Natural killer cell (primary cell): ENCODE measurements around the gene SV2C. TPM values are rescaled to one million over a fixed set of nuclear protein-coding genes. Genes with fewer than 3 reads are reported as not detected.

ENCODE experiments used
- ATAC-seq, 3 donors: fragments of 150-1000 bp in 2 of 3; fragments of 200-7000 bp in 1 of 3; cut with Tn5 transposase; 1 replicate in 1 of 3; 2 replicates in 2 of 3; pipeline ENCODE4 v1.10.0; 2021; ENCODE audit warnings: mild to moderate bottlenecking in 2 of 3, moderate library complexity in 2 of 3
- DNase-seq, 2 donors: peaks; one replicate each; pipeline versions ENCODE4 v3.0.0 to v3.0.0-alpha.2; 2013 to 2021; ENCODE audit warnings: mixed read lengths in 1 of 2
- H3K27ac ChIP-seq: one replicate; pipeline ENCODE4 v1.5.1; 2013; ENCODE audit warnings: mild to moderate bottlenecking, low read length
- H3K27me3 ChIP-seq: one replicate; pipeline ENCODE4 v1.6.1; 2013; ENCODE audit warnings: low read length; ENCODE audit not compliant: control insufficient read depth, insufficient read depth
- H3K36me3 ChIP-seq: one replicate; pipeline ENCODE4 v1.6.1; 2013; ENCODE audit warnings: low read length; ENCODE audit not compliant: control insufficient read depth, insufficient read depth
- H3K4me1 ChIP-seq: one replicate; pipeline ENCODE4 v1.6.1; 2013; ENCODE audit warnings: low read length; ENCODE audit not compliant: control insufficient read depth, insufficient read depth
- H3K4me3 ChIP-seq: one replicate; pipeline ENCODE4 v1.5.1; 2013; ENCODE audit warnings: low read length
- H3K9me3 ChIP-seq: one replicate; pipeline ENCODE4 v1.6.1; 2013; ENCODE audit warnings: low read length; ENCODE audit not compliant: control insufficient read depth, insufficient read depth
- H3K27ac Mint-ChIP-seq, 2 donors: one replicate each; pipeline ENCODE4 v1.8.0; 2022; ENCODE audit warnings: mild to moderate bottlenecking in 2 of 2, mixed read lengths in 2 of 2, moderate library complexity in 1 of 2
- H3K27me3 Mint-ChIP-seq, 2 donors: one replicate each; pipeline ENCODE4 v1.8.0; 2022; ENCODE audit warnings: low read depth in 2 of 2, mixed read lengths in 2 of 2
- H3K36me3 Mint-ChIP-seq: one replicate; pipeline ENCODE4 v1.8.0; 2022; ENCODE audit warnings: mixed read lengths
- H3K4me1 Mint-ChIP-seq, 2 donors: one replicate each; pipeline ENCODE4 v1.8.0; 2022; ENCODE audit warnings: mixed read lengths in 2 of 2
- H3K4me3 Mint-ChIP-seq: one replicate; pipeline ENCODE4 v1.8.0; 2022; ENCODE audit warnings: mild to moderate bottlenecking, moderate library complexity, mixed read lengths
- H3K9me3 Mint-ChIP-seq, 2 donors: one replicate each; pipeline ENCODE4 v1.8.0; 2022; ENCODE audit warnings: mixed read lengths in 2 of 2
- whole genome bisulfite sequencing: methylation state at CpG from one replicate; pipeline ENCODE4 v1.1.7; 2013; ENCODE audit warnings: missing lambda C conversion rate; ENCODE audit not compliant: insufficient coverage; 5-methylcytosine and 5-hydroxymethylcytosine counted together
- intact Hi-C: fragments of 100-400 bp; cut with micrococcal nuclease; formaldehyde crosslinking; loops from one replicate; pipeline ENCODE4 v1.14.2; 2022
- total RNA-seq, 4 donors: library from RNA; stranded (reverse); fragments of 120-200 nt in 1 of 4; gene quantifications; one replicate each; pipeline versions ENCODE4 v1.2.3 to v1.2.4, GENCODE V29; 2013 to 2022
- TF ChIP-seq, protein P1 (sequence below): fragments of 200-600 bp; IDR thresholded peaks from one replicate; pipeline ENCODE4 v1.8.0; 2022; ENCODE audit warnings: antibody characterized with exemption

The SV2C gene
- total RNA-seq, 3 donors from 2014 or later (not counting 1 experiment from before 2014, with no cell fraction given), result not detected

DNA sequence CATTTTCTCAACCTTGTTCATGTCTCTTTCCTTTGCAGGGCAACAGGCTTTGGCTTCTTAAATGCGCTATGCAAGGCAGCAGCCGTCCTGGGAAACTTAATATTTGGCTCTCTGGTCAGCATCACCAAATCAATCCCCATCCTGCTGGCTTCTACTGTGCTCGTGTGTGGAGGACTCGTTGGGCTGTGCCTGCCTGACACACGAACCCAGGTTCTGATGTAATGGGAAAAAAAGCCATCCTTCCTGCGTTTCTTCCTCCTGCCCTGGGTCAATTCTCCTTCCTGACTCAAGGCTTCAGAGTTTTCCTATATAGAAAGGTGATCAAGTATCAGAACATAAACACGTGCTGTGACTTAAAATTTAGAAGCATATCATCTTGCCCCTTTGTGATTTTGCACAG is 242.1 kb downstream of the SV2C start:
- H3K36me3 ChIP-seq, result no peaks in the 10 kb centered on the region
- Mint-ChIP-seq H3K4me1 (peaks cover 65 to 79% of the 10 kb centered on the region in 2 donors), H3K4me3 (peak overlapping the region; percentile 86), H3K27me3 (no peaks in the 10 kb centered on the region), H3K27ac (peak overlapping the region; percentile 90 to 94), H3K9me3 (no peaks in the 10 kb centered on the region), H3K36me3 (no peaks in the 10 kb centered on the region)
- peak overlapping the region; percentile 81 for H3K27ac ChIP-seq
- peaks cover 49% of the 10 kb centered on the region for H3K4me1 ChIP-seq
- no peaks in the 10 kb centered on the region for H3K27me3 ChIP-seq
- no peaks in the 10 kb centered on the region for H3K9me3 ChIP-seq
- TF ChIP-seq, protein P1, sequence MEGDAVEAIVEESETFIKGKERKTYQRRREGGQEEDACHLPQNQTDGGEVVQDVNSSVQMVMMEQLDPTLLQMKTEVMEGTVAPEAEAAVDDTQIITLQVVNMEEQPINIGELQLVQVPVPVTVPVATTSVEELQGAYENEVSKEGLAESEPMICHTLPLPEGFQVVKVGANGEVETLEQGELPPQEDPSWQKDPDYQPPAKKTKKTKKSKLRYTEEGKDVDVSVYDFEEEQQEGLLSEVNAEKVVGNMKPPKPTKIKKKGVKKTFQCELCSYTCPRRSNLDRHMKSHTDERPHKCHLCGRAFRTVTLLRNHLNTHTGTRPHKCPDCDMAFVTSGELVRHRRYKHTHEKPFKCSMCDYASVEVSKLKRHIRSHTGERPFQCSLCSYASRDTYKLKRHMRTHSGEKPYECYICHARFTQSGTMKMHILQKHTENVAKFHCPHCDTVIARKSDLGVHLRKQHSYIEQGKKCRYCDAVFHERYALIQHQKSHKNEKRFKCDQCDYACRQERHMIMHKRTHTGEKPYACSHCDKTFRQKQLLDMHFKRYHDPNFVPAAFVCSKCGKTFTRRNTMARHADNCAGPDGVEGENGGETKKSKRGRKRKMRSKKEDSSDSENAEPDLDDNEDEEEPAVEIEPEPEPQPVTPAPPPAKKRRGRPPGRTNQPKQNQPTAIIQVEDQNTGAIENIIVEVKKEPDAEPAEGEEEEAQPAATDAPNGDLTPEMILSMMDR, result no peak
- intact Hi-C loops, result loop anchor here (2.0 to 5.0 kb wide), 3 partner anchors 21 to 222 kb away; partner anchors contain the start of gene IQGAP2
- H3K4me3 ChIP-seq, result no peak overlapping the region
- DNase-seq (peak in 1 of 2 donors; percentile 27), ATAC-seq (peak in 1 of 3 donors; percentile 11)
- WGBS, result 38% methylated on average over 7 of the region's 7 CpGs

DNA sequence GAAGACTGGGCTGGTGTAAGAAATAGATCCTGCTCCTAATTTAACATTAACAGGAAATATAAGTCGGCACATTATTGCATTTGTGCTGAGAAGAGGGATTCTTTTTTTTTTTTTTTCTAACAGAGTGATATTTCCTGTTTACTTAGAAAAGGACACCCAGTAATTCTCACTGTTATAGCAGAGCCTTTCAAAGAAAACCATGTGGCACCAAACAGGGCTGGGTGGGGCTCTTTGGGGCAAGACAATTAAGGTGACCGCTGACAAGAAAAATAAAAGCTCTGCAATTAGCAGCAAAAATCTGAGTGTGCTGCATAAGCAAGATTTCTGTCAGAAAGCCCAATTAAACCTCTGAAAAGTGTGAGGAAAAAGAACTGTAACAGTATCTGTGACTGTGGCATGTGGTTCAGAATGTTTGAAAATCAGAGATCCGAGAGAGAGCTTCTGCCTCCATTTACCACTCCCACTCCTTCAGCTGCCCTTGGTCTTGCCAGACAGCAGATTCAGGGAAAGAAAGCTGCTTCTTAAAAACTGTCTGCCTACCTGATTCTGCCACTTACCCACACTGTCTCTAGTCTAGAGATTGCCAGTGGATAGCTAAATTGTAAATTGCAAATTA is 242.8 kb downstream of the SV2C start:
- no peaks in the 10 kb centered on the region for H3K36me3 Mint-ChIP-seq
- no peak overlapping the region for H3K4me3 ChIP-seq
- H3K9me3 ChIP-seq, result no peaks in the 10 kb centered on the region
- peaks cover 69 to 78% of the 10 kb centered on the region in 2 donors for H3K4me1 Mint-ChIP-seq
- H3K4me1 ChIP-seq, result peaks cover 52% of the 10 kb centered on the region
- no peaks in the 10 kb centered on the region for H3K27me3 ChIP-seq
- no peaks in the 10 kb centered on the region for H3K36me3 ChIP-seq
- intact Hi-C loops, result loop anchor here (2.0 to 5.0 kb wide), 3 partner anchors 21 to 221 kb away; partner anchors contain the start of gene IQGAP2
- WGBS, result 34% methylated on average over 2 of the region's 3 CpGs
- H3K27ac ChIP-seq, result peak overlapping the region; percentile 81
- no peaks in the 10 kb centered on the region for H3K27me3 Mint-ChIP-seq
- DNase-seq (peak; percentile 47 to 66), ATAC-seq (peak; percentile 93 to 94 (median 93))
- H3K9me3 Mint-ChIP-seq, result no peaks in the 10 kb centered on the region
- TF ChIP-seq, protein P1, result no peak
- peak overlapping the region; percentile 90 to 94 for H3K27ac Mint-ChIP-seq
- peak overlapping the region; percentile 86 for H3K4me3 Mint-ChIP-seq

DNA sequence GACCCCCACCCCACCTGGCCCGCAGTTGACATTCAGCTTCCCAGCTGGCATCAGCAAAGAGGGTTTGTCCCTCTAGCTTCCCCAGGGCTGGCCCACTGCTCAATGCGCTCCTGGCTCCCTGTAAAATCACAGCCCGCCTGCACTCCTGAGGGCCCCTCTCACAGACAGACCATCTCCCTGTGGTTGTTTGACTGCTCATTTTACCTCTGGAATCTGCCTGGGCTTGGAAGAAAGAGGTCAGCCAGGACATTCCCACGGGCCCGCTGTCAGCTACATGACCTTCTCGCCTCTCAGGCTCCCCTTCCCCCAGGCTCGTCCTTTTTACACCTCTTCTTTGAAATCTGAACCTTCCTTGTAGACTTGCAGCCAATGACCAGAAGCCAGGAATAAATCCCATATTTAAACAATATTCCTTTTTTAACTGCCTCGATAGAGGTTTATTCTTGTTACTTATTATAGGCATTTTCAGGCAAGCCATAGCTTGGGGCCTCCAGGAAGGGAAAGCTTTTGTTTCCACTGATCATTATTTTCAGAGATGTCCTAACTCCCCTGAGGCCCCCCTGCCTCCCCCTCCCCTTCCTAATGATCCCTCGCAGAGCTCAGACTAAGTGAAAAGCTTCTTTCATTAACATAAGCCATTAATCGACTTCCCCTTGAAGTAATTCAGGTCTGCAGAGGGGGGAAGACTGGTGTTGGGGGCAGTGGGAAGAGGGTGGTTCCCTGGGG is 243.6 kb downstream of the SV2C start:
- H3K4me1 ChIP-seq, result peaks cover 60% of the 10 kb centered on the region
- WGBS, result 83% methylated on average over 8 of the region's 10 CpGs
- no peaks in the 10 kb centered on the region for H3K36me3 ChIP-seq
- H3K4me3 Mint-ChIP-seq, result peak overlapping the region; percentile 64
- DNase-seq (no peak), ATAC-seq (no peak)
- H3K27me3 Mint-ChIP-seq, result no peaks in the 10 kb centered on the region
- H3K27ac Mint-ChIP-seq, result peak overlapping the region; percentile 90 to 94
- H3K27me3 ChIP-seq, result no peaks in the 10 kb centered on the region
- H3K4me1 Mint-ChIP-seq, result peaks cover 76 to 83% of the 10 kb centered on the region in 2 donors
- no peaks in the 10 kb centered on the region for H3K9me3 Mint-ChIP-seq
- peak overlapping the region; percentile 81 for H3K27ac ChIP-seq
- no peaks in the 10 kb centered on the region for H3K9me3 ChIP-seq
- H3K4me3 ChIP-seq, result no peak overlapping the region
- intact Hi-C loops, result loop anchor here (5.0 kb wide), 2 partner anchors 76 to 221 kb away; partner anchors contain the start of gene IQGAP2
- H3K36me3 Mint-ChIP-seq, result no peaks in the 10 kb centered on the region
- TF ChIP-seq, protein P1, result no peak
